ENCODE data around the gene PROK1. TPM values are rescaled to one million over a fixed set of nuclear protein-coding genes. Genes with fewer than 3 reads are reported as not detected.
"Not testable (repeated sequence)": the region's sequence is repeated elsewhere in the genome, so short reads cannot be mapped to it uniquely, and the experiment has no call there.

The PROK1 gene
- total and polyA plus RNA-seq, 10 of the 15 experiments (the other 5 are each of a cell fraction or from before 2014, with no cell fraction given), result not detected

GRCh38 chr1:110436635-110437034, 14.3 kb upstream of the PROK1 start (continued):
- TF ChIP-seq ZBED1 (IDR thresholded peaks at IDR 0.05; ENCODE audit: borderline replicate concordance), result no peak
- no peak for TF ChIP-seq SUPT20H (IDR thresholded peaks at IDR 0.05; ENCODE audit: borderline replicate concordance, control insufficient read depth, low read depth, low read length)
- TF ChIP-seq ATF7 (IDR thresholded peaks at IDR 0.05; ENCODE audit: low read depth), result no peak

- H3K36me3 ChIP-seq (ENCODE audit: control insufficient read depth in 2 of 2, insufficient read depth in 2 of 2, low read length in 1 of 2); H2AFZ ChIP-seq (ENCODE audit: control insufficient read depth, low read depth, low read length); BruUV-seq (replicated peaks); ATAC-seq; in situ Hi-C loops (cut with MboI); H3K9ac ChIP-seq (ENCODE audit: control insufficient read depth, insufficient read depth, low read length); POLR2A ChIA-PET; H3K79me2 ChIP-seq (ENCODE audit: control insufficient read depth, insufficient read depth, low read length); H3K4me1 ChIP-seq (ENCODE audit: control insufficient read depth, insufficient read depth, low read length); H3K4me3 ChIP-seq; intact Hi-C loops (cut with micrococcal nuclease; ENCODE audit: unreplicated experiment); H4K20me1 ChIP-seq (ENCODE audit: control insufficient read depth, insufficient read depth); RAD21 ChIA-PET (ENCODE audit: unreplicated experiment); DNase-seq (ENCODE audit: low read depth, low spot score); FAIRE-seq; H3K27ac ChIP-seq (ENCODE audit: control insufficient read depth, insufficient read depth); H3K4me2 ChIP-seq (ENCODE audit: control insufficient read depth, insufficient read depth); H3K9me3 ChIP-seq (replicated peaks; ENCODE audit: control insufficient read depth, insufficient read depth, low read length); H3K27me3 ChIP-seq (replicated peaks in 1 of 2; ENCODE audit: control insufficient read depth in 2 of 2, insufficient read depth in 2 of 2, low read length in 1 of 2): not testable (repeated sequence)
- CTCF ChIA-PET, result interaction anchor here (0.6 to 1.9 kb wide), 5 partner anchors 9 to 235 kb away, joined by 3 to 5 read pairs (median 4); no protein-coding TSS in a partner anchor
- SMC1A ChIA-PET (ENCODE audit: uncharacterized antibody, unreplicated experiment), result interaction anchor here (0.7 to 1.5 kb wide), 2 partner anchors 23 to 30 kb away, joined by 3 to 4 read pairs; no protein-coding TSS in a partner anchor
- WGBS (ENCODE audit: insufficient coverage, insufficient replicate concordance, low lambda C conversion rate, missing lambda C conversion rate), result 14% methylated on average over 9 of the region's 9 CpGs
Measured at GRCh38 chr1:110437645-110438299, 13.2 kb upstream of the PROK1 start.

GRCh38 chr1:110438893-110439292, 12.1 kb upstream of the PROK1 start:
- ChIA-PET RAD21 (ENCODE audit: unreplicated experiment) (interaction anchor here (1.0 kb wide), 1 partner anchor 26 kb away, joined by 3 read pairs; no protein-coding TSS in a partner anchor), POLR2A (no interaction called here), CTCF (interaction anchor here (0.7 to 2.1 kb wide), 3 partner anchors 21 to 138 kb away, joined by 3 to 6 read pairs (median 5); no protein-coding TSS in a partner anchor), SMC1A (ENCODE audit: uncharacterized antibody, unreplicated experiment) (interaction anchor here (0.6 to 1.5 kb wide), 3 partner anchors 21 to 433 kb away, joined by 3 to 4 read pairs (median 3); no protein-coding TSS in a partner anchor)
- no peak overlapping the region for H3K27ac ChIP-seq (ENCODE audit: control insufficient read depth, insufficient read depth)
- peaks cover 0 to 3% of the 10 kb centered on the region in 2 experiments; a peak in 2 of 4 replicates for H3K27me3 ChIP-seq (replicated peaks in 1 of 2; ENCODE audit: control insufficient read depth in 2 of 2, insufficient read depth in 2 of 2, low read length in 1 of 2)
- H3K9me3 ChIP-seq (replicated peaks; ENCODE audit: control insufficient read depth, insufficient read depth, low read length), result no peaks in the 10 kb centered on the region
- no peak overlapping the region for H3K9ac ChIP-seq (ENCODE audit: control insufficient read depth, insufficient read depth, low read length)
- H3K4me1 ChIP-seq (ENCODE audit: control insufficient read depth, insufficient read depth, low read length), result no peaks in the 10 kb centered on the region
- ATAC-seq (no peak), FAIRE-seq (no peak), DNase-seq (ENCODE audit: low read depth, low spot score) (no peak)
- no peaks in the 10 kb centered on the region for H3K79me2 ChIP-seq (ENCODE audit: control insufficient read depth, insufficient read depth, low read length)
- BruUV-seq (replicated peaks), result no TSS peak
- no peak overlapping the region for H3K4me2 ChIP-seq (ENCODE audit: control insufficient read depth, insufficient read depth)
- H3K4me3 ChIP-seq, result no peak overlapping the region
- H2AFZ ChIP-seq (ENCODE audit: control insufficient read depth, low read depth, low read length), result no peak overlapping the region
- 26% methylated on average over 4 of the region's 4 CpGs for WGBS (ENCODE audit: insufficient coverage, insufficient replicate concordance, low lambda C conversion rate, missing lambda C conversion rate)
- no peaks in the 10 kb centered on the region for H4K20me1 ChIP-seq (ENCODE audit: control insufficient read depth, insufficient read depth)
- intact Hi-C loops (cut with micrococcal nuclease; ENCODE audit: unreplicated experiment) (no loop called here), in situ Hi-C loops (cut with MboI) (no loop called here)
- TF ChIP-seq ZZZ3 (IDR thresholded peaks at IDR 0.05; ENCODE audit: control insufficient read depth, insufficient read length, low read depth) (no peak), PAX5 (IDR thresholded peaks at IDR 0.05; ENCODE audit: borderline replicate concordance, low read depth, low read length) (no peak), MEF2A (IDR thresholded peaks at IDR 0.05; ENCODE audit: insufficient read depth, low read depth, low read length) (no peak), YY1 (IDR thresholded peaks at IDR 0.05; ENCODE audit: low read depth, low read length) (no peak), RAD51 (IDR thresholded peaks at IDR 0.05) (no peak), MYB (IDR thresholded peaks at IDR 0.05; ENCODE audit: borderline replicate concordance, low read depth, low read length) (no peak), RB1 (IDR thresholded peaks at IDR 0.05; ENCODE audit: borderline replicate concordance) (no peak), TCF7 (IDR thresholded peaks at IDR 0.05; ENCODE audit: borderline replicate concordance) (no peak), BRCA1 (IDR thresholded peaks at IDR 0.05; ENCODE audit: low read depth, low read length) (no peak), MXI1 (IDR thresholded peaks at IDR 0.05; ENCODE audit: low read depth, low read length) (no peak), GABPA (IDR thresholded peaks at IDR 0.05; ENCODE audit: low read depth) (no peak), SIN3A (IDR thresholded peaks at IDR 0.05; ENCODE audit: low read depth, low read length) (no peak)
- no peaks in the 10 kb centered on the region for H3K36me3 ChIP-seq (ENCODE audit: control insufficient read depth in 2 of 2, insufficient read depth in 2 of 2, low read length in 1 of 2)
